GM18858 (cell line): Measurements from ENCODE around the gene CAPN9.

Experiments used
- ATAC-seq: cut with Tn5 transposase; IDR thresholded peaks from one replicate; pipeline ENCODE4 v1.9.1; 2021; ENCODE audit not compliant: unreplicated experiment

CAPN9 gene

DNA sequence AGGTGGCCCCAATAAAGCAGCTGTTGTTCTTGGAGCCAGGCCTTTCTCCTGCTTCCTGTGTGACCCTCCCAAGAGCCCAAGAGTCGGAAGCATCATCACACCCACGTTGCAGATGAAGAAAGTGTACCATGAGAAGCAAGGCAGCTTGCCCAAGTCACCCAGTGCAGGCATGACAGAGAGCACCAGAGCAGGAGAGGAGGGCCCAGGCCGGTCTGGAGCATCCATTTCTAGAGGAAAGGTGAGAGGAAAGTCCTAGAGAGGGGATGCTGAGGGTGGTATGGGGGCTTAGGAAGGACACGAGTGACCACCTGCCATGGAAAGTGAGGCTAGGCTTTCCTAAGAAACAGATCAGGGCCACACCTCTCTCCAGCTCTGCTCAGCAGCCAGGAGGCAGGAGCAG is 74.2 kb downstream of the CAPN9 start:
- ATAC-seq: no peak

DNA sequence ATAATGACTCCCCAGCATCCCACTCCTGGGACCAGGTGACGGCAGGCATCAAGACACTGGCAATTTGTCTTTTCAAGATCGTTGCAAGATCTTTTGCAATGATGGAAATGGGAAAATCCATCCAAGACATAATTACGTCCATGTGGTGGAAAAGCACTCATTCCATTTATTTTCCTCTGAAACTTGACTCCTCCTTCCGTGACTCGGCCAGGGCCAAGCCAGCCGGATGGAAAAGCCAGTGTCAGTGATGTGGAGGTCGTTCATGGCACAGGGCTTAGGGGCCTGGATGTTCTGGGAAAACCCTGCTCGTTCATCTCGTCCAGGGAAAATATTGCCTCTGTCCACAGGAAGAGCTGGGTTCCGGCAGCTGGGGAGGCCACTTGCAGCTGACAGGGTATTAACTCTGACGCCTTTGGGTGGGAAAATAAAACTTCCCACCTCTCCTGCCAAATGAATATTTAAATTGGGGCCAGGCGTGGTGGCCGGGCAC is 74.9 kb downstream of the CAPN9 start:
- ATAC-seq: no peak

DNA sequence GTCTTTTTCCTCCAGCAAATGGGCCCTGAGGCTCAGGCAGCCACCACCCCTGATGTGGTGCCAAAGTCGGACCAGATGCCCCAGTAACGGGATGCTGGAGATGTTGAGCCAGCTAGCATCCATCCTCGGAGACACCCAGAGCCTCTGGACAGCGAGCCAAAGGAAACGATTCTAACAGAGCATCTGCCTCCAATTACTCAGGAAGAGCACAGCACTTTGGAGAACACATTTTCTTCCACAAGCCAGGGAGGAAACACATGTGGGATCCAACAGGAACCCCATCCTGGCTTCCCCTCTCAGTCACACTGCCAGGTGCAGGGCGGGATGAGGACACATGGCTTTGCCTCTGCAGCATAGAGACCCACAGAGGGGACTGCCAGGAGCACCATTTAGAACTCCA is 76.2 kb downstream of the CAPN9 start:
- ATAC-seq: no peak

DNA sequence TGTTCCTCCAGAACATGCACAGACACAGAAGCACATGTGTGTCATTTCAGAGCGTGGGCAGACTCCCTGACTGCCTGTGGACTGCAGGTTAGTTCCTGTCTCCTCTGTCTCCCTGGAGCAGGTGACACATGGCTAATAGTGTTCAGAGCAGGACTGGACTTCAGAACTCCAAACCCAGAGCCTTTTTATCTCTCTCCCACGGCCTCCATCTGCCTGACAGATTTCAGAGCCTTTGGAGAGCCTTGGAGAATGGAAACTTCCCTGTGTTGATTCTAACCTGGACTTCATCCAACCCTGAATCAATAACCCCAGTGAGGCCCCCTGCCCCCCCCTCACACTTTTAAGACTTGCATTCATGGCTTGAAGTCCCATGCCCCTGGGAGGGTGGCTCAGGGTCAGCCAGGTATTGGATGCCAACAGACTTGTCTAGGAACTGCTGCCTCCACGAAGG is 76.8 kb downstream of the CAPN9 start:
- no peak for ATAC-seq

DNA sequence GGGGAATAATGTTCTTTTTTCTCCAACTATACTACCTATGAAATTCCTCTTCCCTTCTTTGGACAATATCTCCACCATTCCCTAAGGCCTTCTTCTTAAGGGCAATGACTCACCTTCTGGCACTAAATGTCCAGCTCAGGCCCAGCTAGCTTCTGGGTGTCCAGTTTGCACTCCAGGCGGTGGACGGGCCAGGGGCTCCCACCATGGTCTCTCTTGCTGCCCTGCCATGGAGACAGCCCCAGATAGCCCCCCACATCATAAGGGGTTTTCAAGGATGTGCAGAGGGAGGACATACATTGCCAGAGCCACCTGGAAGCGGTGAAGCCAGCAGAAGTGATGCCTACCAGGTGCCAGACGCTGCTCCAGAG is 77.3 kb downstream of the CAPN9 start:
- ATAC-seq: no peak

DNA sequence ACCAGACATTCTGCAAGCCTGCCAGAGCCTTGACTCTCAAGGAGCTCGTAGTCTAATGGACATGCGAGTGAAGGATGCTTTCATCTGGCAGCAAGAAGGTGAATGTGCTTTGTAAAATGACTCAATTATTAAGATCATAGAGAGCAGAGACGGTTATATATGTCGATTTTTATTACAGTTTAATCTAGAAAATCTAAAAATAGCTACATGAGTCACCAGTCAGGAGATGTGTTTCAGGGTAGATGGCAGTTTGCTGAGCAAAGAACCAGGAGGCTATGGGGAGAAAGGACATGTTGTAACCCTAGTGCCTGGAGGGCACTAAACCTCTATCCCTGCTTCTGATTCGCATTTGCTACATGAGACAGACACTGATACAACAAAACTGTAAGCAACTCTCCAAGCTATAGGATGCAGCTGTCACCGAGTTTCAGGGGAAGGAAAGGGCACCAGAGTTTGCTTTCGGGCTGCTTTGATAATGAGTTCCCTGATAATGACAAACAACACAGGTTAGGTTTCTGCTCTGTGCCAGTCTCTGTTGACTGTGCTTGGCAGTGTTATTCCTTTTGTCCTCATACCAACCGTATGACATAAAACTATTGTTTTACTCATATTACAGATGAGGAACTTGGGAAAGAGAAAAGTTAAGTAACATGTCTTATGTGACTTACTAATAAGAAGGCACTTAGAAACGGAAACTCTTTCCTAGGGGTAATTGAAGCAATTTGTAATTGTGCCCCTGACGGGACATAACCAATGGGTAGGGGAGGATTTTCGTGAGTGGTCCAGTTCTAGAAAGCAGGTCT is 77.9 kb downstream of the CAPN9 start:
- ATAC-seq: no peak

DNA sequence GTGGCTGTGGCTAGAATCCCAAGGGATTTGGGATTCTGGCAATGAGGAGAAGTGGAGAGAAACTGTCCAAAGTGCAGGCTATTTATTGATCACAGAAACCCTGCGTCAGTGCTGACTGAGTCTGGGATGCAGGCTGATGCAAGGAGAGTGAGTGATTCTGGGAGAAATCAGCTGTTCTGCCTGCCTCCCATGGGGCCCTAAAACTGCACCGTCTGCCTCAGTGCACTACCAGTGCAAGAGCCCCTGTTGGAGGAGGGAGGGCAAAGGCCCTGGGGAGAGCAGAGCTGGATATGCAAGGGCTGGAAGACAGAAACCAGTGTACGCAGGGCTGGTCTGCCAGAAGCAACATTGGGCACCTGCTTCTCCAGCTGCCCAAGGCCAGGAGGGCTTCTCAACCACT is 78.6 kb downstream of the CAPN9 start:
- ATAC-seq: no peak

DNA sequence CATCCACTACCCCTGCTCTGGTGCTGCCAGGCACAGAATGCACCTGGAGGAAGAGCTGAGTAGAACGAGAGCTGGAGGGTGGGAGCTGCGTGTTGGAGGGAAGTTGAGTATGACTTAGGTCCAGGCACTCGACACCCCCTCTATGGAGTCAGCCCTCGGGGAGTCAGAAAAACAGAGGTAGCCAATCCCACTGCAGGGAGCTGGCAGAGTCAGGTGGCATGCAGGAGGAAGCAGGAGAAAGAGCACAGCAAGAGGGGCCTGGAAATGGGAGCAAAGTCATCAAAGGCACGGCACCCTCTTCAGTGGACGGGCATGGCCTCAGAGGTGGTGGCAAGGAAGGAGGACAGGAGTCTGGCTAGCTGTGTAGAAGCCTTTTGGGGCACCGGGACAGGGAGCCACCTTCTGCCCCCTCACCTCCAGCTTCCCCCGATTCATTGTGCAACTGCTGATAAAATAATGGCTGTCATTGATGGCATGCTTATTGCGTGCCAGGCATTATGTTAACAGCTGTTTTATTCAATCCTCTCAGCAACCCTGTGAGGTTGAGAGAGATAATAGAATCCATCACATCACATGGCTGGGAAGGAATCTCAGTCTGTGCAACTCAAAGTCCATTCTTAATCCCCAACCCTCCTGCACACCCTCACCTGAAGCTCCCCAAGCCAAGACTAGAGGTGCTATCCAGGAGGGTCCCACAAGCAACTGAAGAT is 79.1 kb downstream of the CAPN9 start:
- no peak for ATAC-seq

DNA sequence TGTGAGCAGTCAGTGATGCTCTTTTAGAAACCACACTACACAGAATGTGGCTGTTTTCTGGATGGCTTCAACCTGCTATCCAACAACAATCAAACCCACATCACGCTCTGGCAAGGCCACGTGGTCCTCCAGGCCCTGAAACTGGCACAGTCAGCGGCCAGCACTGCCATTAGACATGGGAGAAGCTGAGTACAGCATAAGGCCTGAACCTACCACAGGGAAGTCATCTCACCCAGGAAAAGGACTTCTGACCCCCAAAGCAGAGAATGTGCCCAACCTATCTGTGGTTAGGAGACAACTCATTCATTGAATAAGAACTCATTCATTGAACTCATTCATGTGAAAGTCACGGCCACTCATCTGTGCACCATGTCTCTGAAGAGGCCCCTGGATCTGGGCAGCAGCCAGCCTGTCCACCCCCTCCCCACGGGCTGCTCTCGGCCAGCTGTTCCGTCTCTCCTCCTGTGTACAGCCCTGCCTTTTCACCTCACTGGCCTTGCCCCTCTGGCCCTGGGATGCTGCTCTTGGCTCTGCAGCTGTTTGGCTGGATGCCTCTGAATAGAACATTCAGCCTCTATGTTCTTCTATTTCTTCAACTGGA is 80.0 kb downstream of the CAPN9 start:
- no peak for ATAC-seq

DNA sequence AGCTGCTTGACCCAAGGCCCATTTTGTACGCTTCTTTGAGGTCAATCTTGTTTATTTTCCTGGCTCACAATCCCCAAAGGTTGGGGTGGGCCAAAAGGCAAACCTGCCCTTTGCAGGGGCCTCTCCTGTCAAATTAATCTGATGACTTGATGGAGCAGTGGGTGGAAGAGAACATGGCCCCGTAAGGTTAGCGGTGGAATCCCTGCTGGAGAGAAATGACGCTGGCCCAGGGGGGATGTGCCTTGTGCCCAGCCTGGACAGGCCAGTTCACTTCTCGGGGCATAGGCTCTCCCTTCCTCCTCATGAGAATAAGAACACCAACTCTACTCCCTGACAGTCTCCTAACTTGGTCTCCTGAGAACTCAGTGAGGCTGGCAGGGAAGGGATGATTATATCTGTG is 80.6 kb downstream of the CAPN9 start:
- ATAC-seq: no peak

DNA sequence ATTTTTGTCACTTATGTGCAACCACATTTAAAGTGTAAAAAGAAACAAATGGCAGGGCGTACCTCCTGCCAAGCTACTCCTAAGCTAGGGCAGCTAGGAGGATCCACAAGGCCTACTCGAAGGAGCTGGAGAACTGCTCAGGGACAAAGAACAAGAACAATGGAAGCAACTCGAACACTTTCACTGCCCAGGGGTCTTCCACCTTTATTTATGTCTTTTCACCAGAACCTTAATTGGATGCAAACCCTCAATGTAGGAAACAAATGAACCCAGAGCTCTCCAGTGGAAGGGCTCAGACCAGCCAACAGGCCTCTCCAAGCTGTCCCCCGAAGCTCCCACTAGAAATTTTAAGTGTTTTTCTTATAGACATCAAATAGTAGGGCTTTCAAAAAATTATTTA is 81.2 kb downstream of the CAPN9 start:
- no peak for ATAC-seq

DNA sequence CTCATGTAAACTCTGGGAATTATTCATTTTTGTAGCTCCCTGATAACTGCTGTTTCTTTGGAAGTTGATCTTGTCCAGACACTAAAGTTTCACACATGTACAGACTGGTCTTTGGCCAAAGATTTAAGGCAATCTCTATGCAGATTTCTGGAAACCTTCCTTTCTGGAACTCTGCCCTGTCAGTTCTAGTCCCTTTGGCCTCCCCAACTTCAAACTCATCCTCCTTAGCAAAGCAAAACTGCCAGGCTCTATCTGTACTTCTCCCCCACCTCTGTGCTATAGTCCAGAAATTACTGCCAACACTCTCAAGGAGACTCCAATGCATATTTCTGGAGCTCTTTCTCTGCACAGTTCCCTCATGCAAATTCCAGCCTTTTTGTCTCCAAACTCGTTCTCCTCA is 84.6 kb downstream of the CAPN9 start:
- no peak for ATAC-seq

DNA sequence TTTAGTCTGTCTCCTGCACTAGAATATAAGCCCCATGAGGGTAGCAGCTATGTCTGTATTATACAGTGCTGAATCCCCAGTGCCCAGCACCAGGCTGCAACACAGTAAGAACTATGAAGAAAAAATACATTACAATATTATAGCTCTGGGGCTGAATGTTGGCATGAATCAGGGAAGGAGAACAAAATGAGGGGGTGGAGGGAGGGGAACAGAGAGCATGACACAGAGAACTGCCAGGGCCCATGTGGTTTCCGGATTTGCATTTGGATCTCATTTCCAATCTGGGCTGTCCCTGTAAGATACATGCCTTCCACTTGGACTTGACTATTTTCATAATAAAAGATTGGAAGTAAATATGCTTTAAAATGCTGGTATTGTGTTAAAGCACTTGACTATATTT is 85.3 kb downstream of the CAPN9 start:
- ATAC-seq: no peak

DNA sequence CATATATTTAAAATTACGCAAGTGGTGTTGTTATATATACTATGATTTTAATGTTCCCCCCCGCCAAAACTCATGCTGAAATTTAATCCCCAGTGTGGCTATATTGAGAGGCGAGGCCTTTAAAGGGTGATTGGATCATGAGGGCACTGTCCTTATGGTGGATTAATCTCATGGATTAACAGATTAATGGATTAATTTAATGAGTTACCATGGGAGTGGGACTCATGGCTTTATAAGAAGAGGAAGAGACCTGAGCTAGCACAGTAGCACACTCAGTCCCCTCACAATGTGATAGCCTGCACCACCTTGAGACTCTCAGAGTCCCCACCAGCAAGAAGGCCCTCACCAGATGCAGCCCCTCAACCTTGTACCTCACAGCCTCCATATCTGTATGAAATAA is 86.3 kb downstream of the CAPN9 start:
- no peak for ATAC-seq

DNA sequence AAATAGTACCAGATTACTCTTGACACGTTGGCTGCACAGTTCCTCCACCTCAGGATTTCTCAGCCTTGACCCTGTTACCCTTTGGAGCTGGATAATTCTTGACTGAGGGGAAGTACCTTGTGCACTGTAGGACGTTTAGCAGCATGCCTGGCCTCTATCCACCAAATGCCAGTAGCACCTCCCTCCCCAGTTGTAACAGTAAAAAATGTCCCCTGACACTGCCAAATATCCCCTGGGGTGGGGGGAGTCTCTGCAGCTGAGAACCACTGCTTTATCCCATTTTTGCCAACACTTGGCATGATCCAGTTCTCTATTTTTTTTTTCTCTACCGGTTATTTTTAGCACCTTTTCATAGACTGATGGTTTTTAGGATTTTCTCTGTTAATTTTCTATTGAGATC is 87.1 kb downstream of the CAPN9 start:
- no peak for ATAC-seq

DNA sequence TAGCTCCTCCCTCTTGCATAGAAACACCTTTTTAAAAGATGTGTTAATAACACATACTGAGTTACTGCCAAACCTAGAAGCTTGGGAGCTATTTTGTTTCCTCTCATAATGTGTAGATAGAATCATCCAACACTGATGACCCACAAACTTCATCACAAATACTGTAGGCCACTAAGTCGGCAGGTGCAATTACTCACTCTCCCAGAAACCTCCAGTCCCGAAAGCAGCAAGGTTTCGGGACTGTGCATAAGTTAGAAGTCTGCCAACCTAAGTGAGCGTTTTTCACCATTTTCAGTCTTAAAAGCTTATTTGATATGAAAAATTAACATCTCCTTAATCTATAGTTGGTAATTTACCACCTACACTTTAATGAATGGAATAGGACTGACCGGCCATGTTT is 89.2 kb downstream of the CAPN9 start:
- no peak for ATAC-seq

DNA sequence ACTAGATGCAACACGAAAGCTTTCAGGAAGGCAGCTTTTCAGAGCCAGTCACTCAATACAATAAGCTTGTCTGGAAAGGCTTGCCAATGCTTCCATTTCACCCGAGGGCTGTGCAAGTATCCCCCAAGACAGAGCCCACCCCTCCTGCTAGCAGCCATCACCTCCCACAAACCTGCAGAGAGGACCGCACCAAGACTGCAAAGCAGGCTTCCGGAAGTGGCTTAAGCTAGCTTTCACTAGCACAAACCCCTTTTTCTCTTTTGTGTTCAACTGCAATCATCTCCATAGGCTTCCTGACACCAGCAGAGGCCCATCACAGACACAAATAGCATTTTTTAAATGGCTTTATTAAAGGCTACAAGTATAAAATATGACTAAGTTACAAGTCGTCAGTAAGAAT is 89.6 kb downstream of the CAPN9 start:
- no peak for ATAC-seq

DNA sequence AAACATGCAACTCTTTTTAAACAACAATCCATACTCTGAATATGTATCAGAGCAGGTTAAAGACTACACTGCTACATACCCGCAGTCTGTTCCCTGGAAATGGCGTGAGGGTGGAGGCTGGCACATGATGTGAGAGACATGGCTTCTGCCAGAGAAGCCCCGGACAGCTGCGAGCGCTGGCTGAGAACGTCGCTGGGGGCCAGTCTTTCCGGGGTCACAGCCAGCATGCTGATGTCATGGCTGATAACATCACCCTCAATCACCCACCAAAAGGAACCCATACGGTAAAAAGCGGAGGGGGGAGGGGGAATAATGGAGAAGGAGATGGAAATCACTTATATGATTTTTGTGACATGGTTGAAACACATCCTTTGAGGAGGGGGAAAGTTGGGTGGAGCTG is 92.0 kb downstream of the CAPN9 start:
- no peak for ATAC-seq

DNA sequence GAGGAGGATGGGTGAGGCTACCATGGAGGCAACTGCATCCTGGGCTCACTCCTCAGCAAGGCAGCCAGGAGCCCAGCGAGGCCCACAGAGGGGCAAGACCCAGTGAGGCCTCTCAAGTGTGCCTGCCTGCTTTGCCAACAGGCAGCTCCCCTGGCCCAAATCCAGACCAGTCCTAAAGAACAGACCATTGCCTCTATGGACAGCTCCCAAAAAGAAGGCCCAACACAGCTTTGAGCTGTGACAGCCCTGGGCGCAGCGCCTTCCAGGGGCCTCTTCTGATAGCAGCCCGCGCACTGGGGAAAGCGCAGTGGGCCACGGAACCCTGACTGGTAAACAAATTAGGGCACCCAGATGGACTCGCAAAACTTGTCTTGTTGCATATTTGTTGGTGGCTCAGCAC is 95.6 kb downstream of the CAPN9 start:
- no peak for ATAC-seq

DNA sequence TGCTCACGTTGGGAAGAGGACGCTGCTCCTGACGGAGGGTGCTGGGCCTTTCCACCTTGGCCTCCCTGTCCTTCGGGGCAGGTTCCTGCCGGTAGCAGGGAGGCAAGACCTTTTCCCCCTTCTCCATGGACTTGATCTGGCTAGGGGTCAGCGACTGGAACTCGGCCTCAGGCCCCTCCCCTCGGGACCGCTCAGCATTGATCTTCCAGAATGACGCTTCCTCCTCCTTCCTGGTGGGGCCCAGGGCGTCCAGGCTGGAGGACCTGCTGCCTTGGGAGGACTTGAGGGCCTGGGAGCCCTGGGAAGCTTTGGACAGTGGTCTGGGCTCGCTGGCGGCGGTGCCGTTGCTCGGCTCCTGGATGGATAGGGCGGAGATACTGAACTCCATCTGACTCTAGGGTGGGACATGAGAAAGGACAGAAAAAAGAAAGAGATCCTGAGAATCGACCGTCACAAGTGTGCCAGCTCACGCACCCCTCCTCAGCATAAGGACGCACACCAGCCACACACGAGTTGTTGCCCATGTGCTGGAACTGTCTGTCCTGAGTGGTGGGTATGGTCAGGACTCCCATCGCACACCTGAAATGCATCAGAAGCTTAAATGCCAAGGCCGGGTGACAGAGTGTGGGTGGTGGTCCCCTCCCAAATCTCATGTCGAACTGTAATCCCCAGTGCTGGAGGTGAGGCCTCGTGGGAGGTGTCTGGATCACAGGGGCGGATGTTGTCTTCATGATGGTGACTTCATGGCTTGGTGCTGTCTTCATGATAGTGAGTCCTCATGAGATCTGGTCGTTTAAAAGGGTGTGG is 96.5 kb downstream of the CAPN9 start:
- no peak for ATAC-seq

DNA sequence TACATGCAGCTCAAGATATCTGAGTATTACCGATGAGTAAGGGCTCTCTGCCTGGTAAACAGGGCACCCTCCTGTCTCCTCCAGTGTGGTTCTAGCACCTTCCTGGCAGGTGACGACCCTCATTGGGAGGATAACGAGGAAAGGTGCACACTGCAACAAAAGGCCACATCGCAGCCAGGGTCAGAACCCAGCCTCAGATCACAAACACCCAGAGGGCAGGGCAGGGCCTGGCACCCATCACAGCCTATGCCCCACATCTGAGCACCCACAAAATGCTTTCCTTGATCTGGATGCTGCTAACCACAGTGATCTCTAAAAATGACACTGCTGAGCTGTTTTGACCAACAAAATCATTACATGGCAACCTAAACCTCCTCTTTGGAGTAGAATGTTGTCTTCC is 97.4 kb downstream of the CAPN9 start:
- no peak for ATAC-seq
